Thyroid gland (tissue), 4 donors: ENCODE data around the gene VMP1.

ENCODE experiments used
- CTCF ChIP-seq, 6 experiments: fragments of 200-600 bp in 3 of 6; fragments of 450-650 bp in 3 of 6; sonication (generic) in 3 of 6; IDR thresholded peaks; one replicate each; pipeline ENCODE4 v1.5.1; 2016 to 2019; ENCODE audit warnings: antibody characterized with exemption in 6 of 6, mild to moderate bottlenecking in 2 of 6, inconsistent platforms in 1 of 6, moderate library complexity in 1 of 6
- POLR2A ChIP-seq, 2 donors: fragments of 450-650 bp; IDR thresholded peaks; one replicate each; pipeline ENCODE4 v1.6.1; 2017; ENCODE audit warnings: antibody characterized with exemption in 2 of 2, mild to moderate bottlenecking in 2 of 2, moderate library complexity in 1 of 2

DNA sequence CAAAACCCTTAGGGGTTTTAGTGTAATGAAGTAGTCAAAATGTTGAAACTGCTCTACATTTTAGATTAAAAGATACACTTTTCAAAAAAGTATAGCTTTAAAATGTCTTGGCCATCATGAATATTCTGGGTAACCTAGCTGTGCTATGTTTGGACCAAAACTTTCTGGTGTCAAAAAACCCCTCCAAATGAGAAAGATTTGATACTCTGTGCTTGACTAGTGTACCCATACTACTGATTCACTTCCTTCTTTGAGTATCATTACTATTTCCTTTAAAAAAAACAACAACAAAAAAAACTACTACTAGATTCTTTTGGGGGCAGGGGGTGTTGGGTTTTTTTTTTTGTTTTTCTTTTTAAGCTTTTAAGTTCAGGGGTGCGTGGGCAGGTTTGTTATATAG is 37.5 kb upstream of the VMP1 start:
- no peak for TF ChIP-seq POLR2A (IDR thresholded peaks at IDR 0.05)
- no peak for TF ChIP-seq CTCF (IDR thresholded peaks at IDR 0.05)
